Measurements from ENCODE around the gene BCAS3. TPM values are rescaled to one million over a fixed set of nuclear protein-coding genes. Genes with fewer than 3 reads are reported as not detected.

The BCAS3 gene
- total RNA-seq, 2 experiments from 2014 or later = 20.1 to 31.8 TPM

- ATAC-seq (ENCODE audit: poor library complexity) (no peak), DNase-seq (no peak)
- Histone ChIP-seq H3K4me3 (ENCODE audit: low read length) (no peak overlapping the region), H3K4me1 (ENCODE audit: insufficient read depth, low read length) (no peaks in the 10 kb centered on the region), H3K36me3 (ENCODE audit: insufficient read depth, low read length) (no peaks in the 10 kb centered on the region), H3K27ac (ENCODE audit: low read depth in 1 of 2, low read length in 2 of 2) (no peak overlapping the region), H3K9me3 (ENCODE audit: control insufficient read depth in 1 of 2, insufficient read depth in 1 of 2, low read length in 2 of 2) (no peaks in the 10 kb centered on the region), H3K27me3 (ENCODE audit: control insufficient read depth in 1 of 2, insufficient read depth in 2 of 2, low read length in 2 of 2) (no peaks in the 10 kb centered on the region)
- Mint-ChIP-seq H3K36me3 (ENCODE audit: low read depth) (no peaks in the 10 kb centered on the region), H3K4me3 (no peak overlapping the region), H3K9me3 (no peaks in the 10 kb centered on the region), H3K4me1 (ENCODE audit: low read depth) (no peaks in the 10 kb centered on the region), H3K27ac (no peak overlapping the region), H3K27me3 (no peaks in the 10 kb centered on the region)
- ChIA-PET CTCF (no interaction called here), POLR2A (no interaction called here)
- intact Hi-C loops (cut with DNase I, micrococcal nuclease) = loop anchor here in 1 of 2 experiments (10.0 kb wide), 1 partner anchor 347 kb away; no protein-coding TSS in a partner anchor
- TF ChIP-seq CTCF (IDR thresholded peaks at IDR 0.05) = no peak
Observed at GRCh38 chr17:61351745-61352407, 674.2 kb downstream of the BCAS3 start.

- Histone ChIP-seq H3K9me3 (ENCODE audit: control insufficient read depth in 1 of 2, insufficient read depth in 1 of 2, low read length in 2 of 2) (no peaks in the 10 kb centered on the region), H3K36me3 (ENCODE audit: insufficient read depth, low read length) (no peaks in the 10 kb centered on the region), H3K4me1 (ENCODE audit: insufficient read depth, low read length) (no peaks in the 10 kb centered on the region), H3K4me3 (ENCODE audit: low read length) (no peak overlapping the region), H3K27me3 (ENCODE audit: control insufficient read depth in 1 of 2, insufficient read depth in 2 of 2, low read length in 2 of 2) (no peaks in the 10 kb centered on the region), H3K27ac (ENCODE audit: low read depth in 1 of 2, low read length in 2 of 2) (no peak overlapping the region)
- Mint-ChIP-seq H3K36me3 (ENCODE audit: low read depth) (no peaks in the 10 kb centered on the region), H3K27ac (no peak overlapping the region), H3K27me3 (no peaks in the 10 kb centered on the region), H3K4me3 (no peak overlapping the region), H3K9me3 (no peaks in the 10 kb centered on the region), H3K4me1 (ENCODE audit: low read depth) (no peaks in the 10 kb centered on the region)
- no peak for DNase-seq
- TF ChIP-seq CTCF (IDR thresholded peaks at IDR 0.05) = no peak
- ChIA-PET POLR2A (no interaction called here), CTCF (no interaction called here)
- intact Hi-C loops (cut with DNase I, micrococcal nuclease) = loop anchor here in 1 of 2 experiments (10.0 kb wide), 1 partner anchor 348 kb away; no protein-coding TSS in a partner anchor
- no peak for ATAC-seq (ENCODE audit: poor library complexity)
Observed at GRCh38 chr17:61352408-61352770, 674.7 kb downstream of the BCAS3 start.

GRCh38 chr17:61352781-61353491 lies 675.3 kb downstream of the BCAS3 start:
- Histone ChIP-seq H3K27ac (ENCODE audit: low read depth in 1 of 2, low read length in 2 of 2) (no peak overlapping the region), H3K4me1 (ENCODE audit: insufficient read depth, low read length) (no peaks in the 10 kb centered on the region), H3K27me3 (ENCODE audit: control insufficient read depth in 1 of 2, insufficient read depth in 2 of 2, low read length in 2 of 2) (no peaks in the 10 kb centered on the region), H3K36me3 (ENCODE audit: insufficient read depth, low read length) (no peaks in the 10 kb centered on the region), H3K9me3 (ENCODE audit: control insufficient read depth in 1 of 2, insufficient read depth in 1 of 2, low read length in 2 of 2) (no peaks in the 10 kb centered on the region), H3K4me3 (ENCODE audit: low read length) (no peak overlapping the region)
- TF ChIP-seq CTCF (IDR thresholded peaks at IDR 0.05) = no peak
- POLR2A ChIA-PET = no interaction called here
- no peak for ATAC-seq (ENCODE audit: poor library complexity)
- Mint-ChIP-seq H3K4me1 (ENCODE audit: low read depth) (no peaks in the 10 kb centered on the region), H3K4me3 (no peak overlapping the region), H3K36me3 (ENCODE audit: low read depth) (no peaks in the 10 kb centered on the region), H3K27me3 (no peaks in the 10 kb centered on the region), H3K9me3 (no peaks in the 10 kb centered on the region), H3K27ac (no peak overlapping the region)
- CTCF ChIA-PET = no interaction called here
- intact Hi-C loops (cut with DNase I, micrococcal nuclease) = loop anchor here in 1 of 2 experiments (10.0 kb wide), 1 partner anchor 348 kb away; no protein-coding TSS in a partner anchor
- no peak for DNase-seq
